SK-N-SH treated with all-trans-retinoic acid at 6 μM for 48 hours (cell line): ENCODE measurements around the gene C9orf50.

Source experiments
- ATAC-seq: fragments of 200-7000 bp; cut with Tn5 transposase; 3 replicates; pipeline ENCODE4 v1.9.1; 2020; ENCODE audit warnings: mild to moderate bottlenecking, moderate library complexity
- ARNTL ChIP-seq: fragments of 450-650 bp; formaldehyde crosslinking; IDR thresholded peaks from 2 replicates; pipeline ENCODE4 v1.5.0; 2020; ENCODE audit warnings: low read depth, mild to moderate bottlenecking, moderate library complexity, borderline replicate concordance
- BACH2 ChIP-seq: fragments of 250-450 bp; sonication (Bioruptor Pico); IDR thresholded peaks from 2 replicates; pipeline ENCODE4 v1.9.0; 2021; ENCODE audit warnings: mild to moderate bottlenecking, borderline replicate concordance
- CREB5 ChIP-seq: fragments of 250-450 bp; sonication (Bioruptor Pico); IDR thresholded peaks from 2 replicates; pipeline ENCODE4 v1.5.1; 2020; ENCODE audit warnings: low read depth, mild to moderate bottlenecking, moderate library complexity
- CSDC2 ChIP-seq: fragments of 250-450 bp; sonication (Bioruptor Pico); IDR thresholded peaks from 2 replicates; pipeline ENCODE4 v1.5.0; 2020; ENCODE audit warnings: mild to moderate bottlenecking, moderate library complexity
- ESRRG ChIP-seq: fragments of 250-450 bp; sonication (Bioruptor Pico); IDR thresholded peaks from 2 replicates; pipeline ENCODE4 v1.6.1; 2021; ENCODE audit warnings: mild to moderate bottlenecking
- GLIS3 ChIP-seq: fragments of 250-450 bp; sonication (Bioruptor Pico); IDR thresholded peaks from 2 replicates; pipeline ENCODE4 v1.5.0; 2020; ENCODE audit warnings: mild to moderate bottlenecking, moderate library complexity
- ISL1 ChIP-seq: fragments of 250-450 bp; sonication (Bioruptor Pico); IDR thresholded peaks from 2 replicates; pipeline ENCODE4 v2.1.2; 2022; ENCODE audit warnings: mild to moderate bottlenecking, moderate library complexity
- OSR1 ChIP-seq: fragments of 250-450 bp; sonication (Bioruptor Pico); IDR thresholded peaks from 2 replicates; pipeline ENCODE4 v1.8.0; 2022; ENCODE audit warnings: moderate library complexity, mild to moderate bottlenecking, inconsistent platforms
- PATZ1 ChIP-seq: fragments of 250-450 bp; sonication (Bioruptor Pico); IDR thresholded peaks from 2 replicates; pipeline ENCODE4 v1.8.0; 2020; ENCODE audit warnings: mild to moderate bottlenecking, moderate library complexity, borderline replicate concordance
- POU6F1 ChIP-seq: fragments of 250-450 bp; sonication (Bioruptor Pico); IDR thresholded peaks from 2 replicates; pipeline ENCODE4 v1.8.0; 2021; ENCODE audit warnings: low read depth, mild to moderate bottlenecking, moderate library complexity, borderline replicate concordance
- PPARA ChIP-seq: fragments of 250-450 bp; sonication (Bioruptor Pico); IDR thresholded peaks from 2 replicates; pipeline ENCODE4 v1.5.0; 2020; ENCODE audit warnings: mild to moderate bottlenecking, borderline replicate concordance
- RARB ChIP-seq: fragments of 250-450 bp; sonication (Bioruptor Pico); IDR thresholded peaks from 2 replicates; pipeline ENCODE4 v1.8.0; 2021; ENCODE audit warnings: mild to moderate bottlenecking, moderate library complexity
- TOX ChIP-seq: fragments of 250-450 bp; sonication (Bioruptor Pico); IDR thresholded peaks from 2 replicates; pipeline ENCODE4 v1.8.0; 2021; ENCODE audit warnings: mild to moderate bottlenecking, moderate library complexity, borderline replicate concordance
- TSHZ2 ChIP-seq: fragments of 250-450 bp; sonication (Bioruptor Pico); IDR thresholded peaks from 2 replicates; pipeline ENCODE4 v1.5.0; 2020; ENCODE audit warnings: mild to moderate bottlenecking, moderate library complexity
- ZC3H10 ChIP-seq: fragments of 250-450 bp; sonication (Bioruptor Pico); IDR thresholded peaks from 2 replicates; pipeline ENCODE4 v1.5.1; 2021; ENCODE audit warnings: mild to moderate bottlenecking, moderate library complexity
- ZFP3 ChIP-seq: fragments of 250-450 bp; sonication (Bioruptor Pico); IDR thresholded peaks from 2 replicates; pipeline ENCODE4 v1.5.0; 2020; ENCODE audit warnings: mild to moderate bottlenecking, moderate library complexity
- ZFP30 ChIP-seq: fragments of 450-650 bp; formaldehyde crosslinking; IDR thresholded peaks from 2 replicates; pipeline ENCODE4 v1.5.0; 2022; ENCODE audit warnings: mild to moderate bottlenecking, moderate library complexity
- ZNF565 ChIP-seq: fragments of 450-650 bp; formaldehyde crosslinking; conservative IDR thresholded peaks from 2 replicates; pipeline ENCODE4 v1.5.0; 2020; ENCODE audit warnings: low read depth, mild to moderate bottlenecking, moderate library complexity
- ZNF70 ChIP-seq: fragments of 450-650 bp; formaldehyde crosslinking; IDR thresholded peaks from 2 replicates; pipeline ENCODE4 v1.5.0; 2020; ENCODE audit warnings: mild to moderate bottlenecking, moderate library complexity
- ZNF8 ChIP-seq: fragments of 450-650 bp; formaldehyde crosslinking; IDR thresholded peaks from 2 replicates; pipeline ENCODE4 v1.5.0; 2020; ENCODE audit warnings: mild to moderate bottlenecking, moderate library complexity

The C9orf50 gene

GRCh38 chr9:129639756-129640085 lies 18.8 kb upstream of the C9orf50 start:
- TF ChIP-seq POU6F1 (CRISPR knock-in tag) = no peak
- no peak for ATAC-seq

- no peak for TF ChIP-seq GLIS3
- TF ChIP-seq ZNF8 (CRISPR knock-in tag) = no peak
- no peak for TF ChIP-seq ZFP30 (CRISPR knock-in tag)
- no peak for TF ChIP-seq ZNF70
- TF ChIP-seq ZFP3 (CRISPR knock-in tag) = no peak
- no peak for TF ChIP-seq ZNF565 (CRISPR knock-in tag)
- TF ChIP-seq TOX (CRISPR knock-in tag) = no peak
- no peak for TF ChIP-seq ARNTL
- no peak for TF ChIP-seq ESRRG (CRISPR knock-in tag)
- no peak for TF ChIP-seq TSHZ2 (CRISPR knock-in tag)
- no peak for TF ChIP-seq PATZ1 (CRISPR knock-in tag)
- no peak for TF ChIP-seq BACH2 (CRISPR knock-in tag)
- TF ChIP-seq OSR1 (CRISPR knock-in tag) = no peak
- no peak for TF ChIP-seq CREB5
- TF ChIP-seq POU6F1 (CRISPR knock-in tag) = no peak
- TF ChIP-seq PPARA = no peak
- TF ChIP-seq ZC3H10 (CRISPR knock-in tag) = no peak
- ATAC-seq = no peak
These were observed 18.2 kb upstream of the C9orf50 start for GRCh38 chr9:129639034-129639630.

- no peak for TF ChIP-seq ZNF565 (CRISPR knock-in tag)
- TF ChIP-seq POU6F1 (CRISPR knock-in tag) = no peak
- TF ChIP-seq TOX (CRISPR knock-in tag) = no peak
- TF ChIP-seq PPARA = no peak
- no peak for TF ChIP-seq ISL1 (CRISPR knock-in tag)
- no peak for TF ChIP-seq BACH2 (CRISPR knock-in tag)
- no peak for TF ChIP-seq ARNTL
- TF ChIP-seq ZFP3 (CRISPR knock-in tag) = no peak
- no peak for TF ChIP-seq ESRRG (CRISPR knock-in tag)
- TF ChIP-seq OSR1 (CRISPR knock-in tag) = no peak
- TF ChIP-seq GLIS3 = no peak
- no peak for TF ChIP-seq CREB5
- TF ChIP-seq RARB = no peak
- TF ChIP-seq CSDC2 (CRISPR knock-in tag) = no peak
- TF ChIP-seq TSHZ2 (CRISPR knock-in tag) = no peak
- no peak for ATAC-seq
These were observed 17.0 kb upstream of the C9orf50 start for GRCh38 chr9:129637673-129638439.
